Activated T-cell treated with anti-CD3 and anti-CD28 coated beads, Interleukin-2, amount 50 U/mL, for 72 hours (primary cell): ENCODE results near the gene NRXN2. TPM values are rescaled to one million over a fixed set of nuclear protein-coding genes. Genes with fewer than 3 reads are reported as not detected.

ENCODE experiments used
- ATAC-seq, 2 donors: fragments of 150-1000 bp; cut with Tn5 transposase; replicated peaks in 1 of 2; 2 replicates each; pipeline ENCODE4 v1.10.0; 2021; ENCODE audit warnings: moderate library complexity in 2 of 2, mild to moderate bottlenecking in 1 of 2
- DNase-seq, 2 donors: peaks; one replicate each; pipeline ENCODE4 v3.0.0; 2021 to 2022; ENCODE audit warnings: mixed read lengths in 1 of 2
- H3K27ac Mint-ChIP-seq: one replicate; pipeline ENCODE4 v1.8.0; 2022; ENCODE audit warnings: mild to moderate bottlenecking, moderate library complexity, mixed read lengths
- H3K27me3 Mint-ChIP-seq: one replicate; pipeline ENCODE4 v1.8.0; 2022; ENCODE audit warnings: low read depth, mixed read lengths
- H3K36me3 Mint-ChIP-seq, 2 donors: one replicate each; pipeline ENCODE4 v1.8.0; 2022; ENCODE audit warnings: mixed read lengths in 2 of 2, mild to moderate bottlenecking in 1 of 2; ENCODE audit not compliant: insufficient read depth in 2 of 2
- H3K4me1 Mint-ChIP-seq: one replicate; pipeline ENCODE4 v1.8.0; 2022; ENCODE audit warnings: low read depth, mixed read lengths
- H3K4me3 Mint-ChIP-seq, 2 donors: one replicate each; pipeline ENCODE4 v1.8.0; 2022; ENCODE audit warnings: mild to moderate bottlenecking in 2 of 2, mixed read lengths in 2 of 2, moderate library complexity in 2 of 2
- H3K9me3 Mint-ChIP-seq, 2 donors: one replicate each; pipeline ENCODE4 v1.8.0; 2022; ENCODE audit warnings: mixed read lengths in 2 of 2
- total RNA-seq, 2 donors: library from RNA; stranded (reverse); gene quantifications; one replicate each; pipeline ENCODE4 v1.2.3, GENCODE V29; 2022

The NRXN2 gene
- total RNA-seq, 2 donors from 2014 or later = 0.37 to 0.55 TPM

GRCh38 chr11:64745189-64745520 is 22.2 kb upstream of the NRXN2 start:
- Mint-ChIP-seq H3K27me3 (peaks cover 9% of the 10 kb centered on the region), H3K36me3 (peaks cover 0 to 1% of the 10 kb centered on the region in 2 donors), H3K9me3 (no peaks in the 10 kb centered on the region), H3K27ac (peak overlapping the region; percentile 45), H3K4me1 (peaks cover 28% of the 10 kb centered on the region), H3K4me3 (peak overlapping the region; percentile 92 to 96)
- DNase-seq (peak; percentile 71 to 73), ATAC-seq (peak; percentile 22 to 27)

DNA sequence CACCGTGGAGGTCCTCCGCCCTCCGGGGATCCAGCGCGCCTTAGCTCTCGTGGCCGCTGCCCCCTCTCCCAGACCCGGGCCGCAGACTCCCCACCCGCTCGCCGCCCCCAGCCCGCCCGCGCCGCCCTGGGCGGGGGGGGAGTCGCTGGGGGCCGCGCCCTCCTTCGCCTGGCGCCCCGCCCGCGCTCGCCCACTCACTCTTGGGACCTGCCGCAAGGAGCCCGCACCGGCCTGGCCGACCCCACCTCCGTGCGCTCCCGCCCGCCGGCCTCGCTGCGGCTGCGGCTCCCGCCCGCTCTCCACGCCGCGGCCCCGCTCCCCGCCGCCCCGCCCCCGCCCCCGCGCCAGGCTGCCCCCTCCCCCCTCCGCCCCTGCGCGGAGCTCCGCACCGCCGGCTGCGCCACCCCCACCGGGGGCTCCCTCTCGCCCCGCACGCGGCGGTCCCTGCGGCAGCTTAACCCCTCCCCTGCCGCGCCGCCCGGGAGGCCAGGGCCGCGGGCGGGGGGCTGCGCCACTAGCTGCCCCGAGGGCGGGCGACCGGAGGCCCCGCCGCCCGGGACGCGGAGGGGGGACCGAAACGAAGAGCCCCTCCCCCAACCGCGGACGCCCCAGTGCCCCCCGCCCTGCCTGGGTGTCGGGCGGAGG is 21.7 kb upstream of the NRXN2 start:
- peak; percentile 42 to 46 for DNase-seq

DNA sequence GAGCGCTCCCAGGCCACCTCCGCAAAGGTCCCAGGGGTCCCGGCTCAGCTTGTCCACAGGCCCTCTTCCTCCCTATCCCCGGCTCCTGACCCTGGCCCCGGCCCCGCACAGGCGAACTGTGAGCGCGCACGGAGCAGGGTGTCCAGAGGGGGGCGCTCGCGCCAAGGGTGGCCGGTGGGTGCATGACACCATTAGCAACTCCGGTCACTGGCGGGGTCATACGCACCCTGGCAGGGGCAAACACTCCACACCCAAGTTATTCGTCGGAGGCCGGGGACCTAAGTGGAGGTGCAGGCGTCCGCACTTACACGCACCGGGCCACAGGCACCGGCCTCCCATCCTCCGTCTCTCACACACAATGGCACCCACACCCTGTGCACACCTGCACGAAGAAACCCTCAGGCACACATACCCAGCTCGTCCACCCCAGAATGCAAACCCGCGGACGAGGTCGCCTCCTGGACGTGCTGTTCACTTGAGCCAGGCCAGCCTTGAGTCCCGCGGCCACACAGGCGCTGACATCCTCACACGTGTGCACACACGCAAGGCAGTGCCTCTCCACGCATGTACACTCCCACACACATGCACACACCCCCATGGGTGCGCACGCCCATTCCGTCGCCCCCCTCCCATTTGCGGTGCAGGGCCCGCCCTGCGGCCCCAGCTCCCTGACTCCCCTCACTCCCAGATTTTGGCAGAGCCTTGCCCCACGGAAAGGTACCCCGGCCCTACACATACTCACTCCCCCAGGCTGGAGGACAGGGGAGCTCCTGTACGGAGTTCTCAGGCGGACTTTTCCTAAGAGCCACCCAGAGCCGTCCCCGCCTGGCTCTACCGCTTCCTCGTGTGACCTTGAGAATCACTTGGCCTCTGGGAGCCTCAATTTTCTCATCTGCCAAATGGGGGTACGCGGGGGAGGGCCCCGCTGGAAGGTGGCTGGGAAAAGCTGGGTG is 20.9 kb upstream of the NRXN2 start, which contains the start of gene RASGRP2:
Gene RASGRP2, minus strand, starts transcription at position 552 of the 953 bp plus-strand sequence. CDS start 1,276 bp downstream, outside the sequence.
- Mint-ChIP-seq H3K9me3 (no peaks in the 10 kb centered on the region), H3K4me1 (peaks cover 33% of the 10 kb centered on the region), H3K27me3 (peaks cover 9% of the 10 kb centered on the region), H3K27ac (peak within 1 kb of the TSS; percentile 52), H3K4me3 (peak within 1 kb of the TSS; percentile 96 to 97), H3K36me3 (peaks cover 0 to 1% of the 10 kb centered on the region in 2 donors)
- DNase-seq = peak; percentile 84 to 93
- ATAC-seq = peak; percentile 53 to 58

More for the DNA sequence above, 21.7 kb upstream of the NRXN2 start:
- peaks cover 29% of the 10 kb centered on the region for H3K4me1 Mint-ChIP-seq
- no peaks in the 10 kb centered on the region for H3K9me3 Mint-ChIP-seq
- no peak overlapping the region for H3K27ac Mint-ChIP-seq
- peaks cover 9% of the 10 kb centered on the region for H3K27me3 Mint-ChIP-seq
- peak overlapping the region; percentile 96 to 97 for H3K4me3 Mint-ChIP-seq
- peak; percentile 2 for ATAC-seq
- H3K36me3 Mint-ChIP-seq = peaks cover 0 to 1% of the 10 kb centered on the region in 2 donors

GRCh38 chr11:64742889-64743590 is 20.0 kb upstream of the NRXN2 start:
- DNase-seq (peak; percentile 79 to 91), ATAC-seq (peak; percentile 43 to 57)
- peaks cover 9% of the 10 kb centered on the region for H3K27me3 Mint-ChIP-seq
- peak overlapping the region; percentile 92 to 97 for H3K4me3 Mint-ChIP-seq
- peaks cover 0 to 1% of the 10 kb centered on the region in 2 donors for H3K36me3 Mint-ChIP-seq
- no peaks in the 10 kb centered on the region for H3K9me3 Mint-ChIP-seq
- no peak overlapping the region for H3K27ac Mint-ChIP-seq
- H3K4me1 Mint-ChIP-seq = peaks cover 33% of the 10 kb centered on the region

DNA sequence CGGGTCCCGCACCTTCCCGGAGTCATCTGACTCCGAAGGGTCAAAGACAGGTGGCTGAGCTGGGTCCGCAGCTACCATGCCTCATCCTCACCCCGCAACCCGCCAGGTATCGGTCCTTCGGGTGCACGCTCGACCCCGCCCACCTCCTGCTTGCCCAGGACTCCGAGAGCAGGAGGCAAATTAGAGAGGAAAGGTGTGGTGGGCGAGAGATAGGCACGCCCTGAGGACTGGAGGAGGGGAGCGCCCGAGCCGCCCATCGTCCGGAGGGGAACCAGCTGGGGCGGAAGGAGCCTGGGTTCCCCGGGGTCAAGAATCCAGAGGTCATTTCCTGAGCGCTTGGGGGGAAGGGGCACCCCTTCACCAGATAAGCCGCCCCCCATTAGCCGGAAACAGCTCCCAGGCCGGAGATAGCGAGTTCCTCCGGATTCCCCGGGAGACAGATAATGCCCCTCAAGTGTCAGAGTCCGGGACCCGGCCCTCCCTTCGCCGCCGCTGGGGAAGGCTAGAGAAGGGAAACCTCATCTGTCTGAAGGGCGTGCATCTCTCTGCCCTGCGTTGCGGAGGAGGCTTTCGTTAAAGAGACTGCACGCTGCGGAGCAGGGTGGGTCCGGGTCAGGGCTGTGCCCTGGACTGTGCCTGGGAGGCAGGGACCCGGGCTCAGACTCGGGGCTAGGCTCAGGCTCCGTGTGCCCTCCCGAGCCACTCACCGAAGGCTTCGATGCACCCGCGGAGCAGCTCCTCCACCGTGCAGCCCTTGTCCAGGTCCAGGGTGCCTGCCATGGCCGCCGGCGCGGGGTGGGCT is 19.3 kb upstream of the NRXN2 start:
- H3K36me3 Mint-ChIP-seq = peaks cover 0 to 1% of the 10 kb centered on the region in 2 donors
- ATAC-seq (peak; percentile 3 to 12), DNase-seq (peak; percentile 39 to 45)
- peaks cover 9% of the 10 kb centered on the region for H3K27me3 Mint-ChIP-seq
- no peak overlapping the region for H3K27ac Mint-ChIP-seq
- H3K4me3 Mint-ChIP-seq = peak overlapping the region; percentile 74 to 85
- peaks cover 33% of the 10 kb centered on the region for H3K4me1 Mint-ChIP-seq
- H3K9me3 Mint-ChIP-seq = no peaks in the 10 kb centered on the region

DNA sequence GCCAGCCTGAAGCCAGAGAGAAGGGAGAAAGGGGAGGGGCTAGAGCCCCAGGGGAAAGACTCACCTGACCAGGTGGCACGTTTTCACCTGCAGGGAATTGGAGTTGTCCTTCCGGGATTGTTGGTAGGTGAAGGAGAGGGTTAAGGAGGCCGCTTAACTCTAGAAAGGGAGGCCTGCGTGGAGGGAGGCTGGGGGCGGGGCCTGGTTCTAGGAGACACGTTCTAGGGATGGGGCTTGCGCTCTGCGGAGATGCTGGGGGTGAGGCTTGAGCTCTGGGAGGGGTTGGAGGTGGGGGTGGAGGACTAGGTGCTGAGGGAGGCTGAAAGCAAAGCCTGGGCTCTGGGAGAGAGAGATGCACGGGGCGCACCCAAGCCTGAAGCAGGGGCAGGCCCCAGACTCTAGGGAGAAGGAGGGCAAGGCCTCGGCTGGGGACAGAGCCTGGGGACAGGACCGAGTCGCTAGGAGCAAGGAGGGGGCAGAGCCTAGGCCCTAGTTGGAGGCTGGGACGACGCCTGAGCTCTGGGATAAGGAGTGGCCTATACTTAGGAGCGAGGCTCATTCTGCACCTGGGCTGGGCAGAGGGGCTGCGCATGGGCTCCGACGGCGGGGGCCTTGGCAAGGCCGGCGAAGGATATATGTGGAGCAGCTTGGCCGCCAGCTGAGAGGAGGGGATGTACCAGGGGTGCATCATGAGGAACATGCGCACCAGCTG is 18.5 kb upstream of the NRXN2 start:
- Mint-ChIP-seq H3K4me3 (peak overlapping the region; percentile 74 to 85), H3K36me3 (peaks cover 0 to 1% of the 10 kb centered on the region in 2 donors), H3K27me3 (peaks cover 9% of the 10 kb centered on the region), H3K27ac (no peak overlapping the region), H3K9me3 (no peaks in the 10 kb centered on the region), H3K4me1 (peaks cover 33% of the 10 kb centered on the region)
- no peak for DNase-seq
- ATAC-seq = no peak

- no peak overlapping the region for H3K27ac Mint-ChIP-seq
- H3K9me3 Mint-ChIP-seq = no peaks in the 10 kb centered on the region
- peaks cover 0 to 1% of the 10 kb centered on the region in 2 donors for H3K36me3 Mint-ChIP-seq
- no peak for DNase-seq
- H3K4me3 Mint-ChIP-seq = no peak overlapping the region
- H3K4me1 Mint-ChIP-seq = peaks cover 27% of the 10 kb centered on the region
- H3K27me3 Mint-ChIP-seq = peaks cover 9% of the 10 kb centered on the region
- no peak for ATAC-seq
These were observed 16.9 kb upstream of the NRXN2 start for GRCh38 chr11:64739871-64740270.

DNA sequence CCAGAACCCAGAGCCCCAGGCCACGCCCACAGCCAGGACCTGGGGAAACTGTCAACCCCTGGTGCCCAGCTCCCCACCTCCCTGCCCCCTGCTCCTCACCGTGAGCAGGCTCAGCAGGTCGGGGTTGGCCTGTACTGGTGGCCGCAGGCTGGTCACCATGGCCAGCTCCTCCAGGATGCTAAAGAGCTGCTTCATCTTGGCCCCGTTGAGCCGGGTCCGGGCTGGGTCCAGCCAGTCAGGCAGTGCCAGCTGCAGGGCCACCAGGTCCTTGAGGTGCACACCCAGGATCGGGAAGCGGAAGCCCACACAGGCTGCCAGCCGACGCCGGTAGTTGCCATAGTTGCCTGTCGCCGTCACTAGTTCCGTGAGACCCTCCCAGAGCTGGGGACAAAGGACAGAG is 13.7 kb upstream of the NRXN2 start:
- peaks cover 13% of the 10 kb centered on the region for H3K4me1 Mint-ChIP-seq
- no peaks in the 10 kb centered on the region for H3K36me3 Mint-ChIP-seq
- no peak overlapping the region for H3K4me3 Mint-ChIP-seq
- DNase-seq (no peak), ATAC-seq (no peak)
- H3K27ac Mint-ChIP-seq = peak overlapping the region; percentile 21
- H3K27me3 Mint-ChIP-seq = no peaks in the 10 kb centered on the region
- H3K9me3 Mint-ChIP-seq = no peaks in the 10 kb centered on the region

DNA sequence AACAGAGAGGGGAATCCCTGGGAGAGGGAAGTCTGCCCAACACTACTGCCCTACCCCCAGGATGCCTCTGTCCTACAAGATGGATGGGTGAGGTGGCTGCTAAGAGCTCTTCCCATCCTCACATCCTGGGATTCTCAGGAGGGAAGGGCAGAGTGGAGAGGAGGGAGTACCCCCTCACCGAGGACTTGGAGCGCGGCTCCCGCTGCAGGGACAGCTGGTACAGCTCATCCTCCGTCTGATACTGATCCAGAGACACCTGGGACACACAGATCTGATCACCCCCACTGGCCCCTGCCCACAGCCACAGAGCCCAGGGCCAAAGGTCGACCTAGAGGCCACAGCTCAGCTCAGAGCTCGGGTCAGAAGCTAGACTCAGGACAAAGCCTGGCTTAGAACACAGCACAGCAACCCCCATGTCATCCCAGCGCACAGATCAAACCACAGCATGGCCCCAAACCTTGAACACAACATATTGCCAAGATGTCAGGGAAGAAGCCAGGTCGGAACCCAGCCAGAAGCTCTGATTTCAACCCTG is 12.8 kb upstream of the NRXN2 start:
- DNase-seq = no peak
- no peak overlapping the region for H3K27ac Mint-ChIP-seq

GRCh38 chr11:64734811-64735724 is 12.1 kb upstream of the NRXN2 start:
- H3K9me3 Mint-ChIP-seq = no peaks in the 10 kb centered on the region
- ATAC-seq (no peak), DNase-seq (no peak)
- H3K27ac Mint-ChIP-seq = no peak overlapping the region
- H3K4me1 Mint-ChIP-seq = peaks cover 4% of the 10 kb centered on the region
- no peaks in the 10 kb centered on the region for H3K27me3 Mint-ChIP-seq
- no peaks in the 10 kb centered on the region for H3K36me3 Mint-ChIP-seq
- no peak overlapping the region for H3K4me3 Mint-ChIP-seq

More for the DNA sequence above, 12.8 kb upstream of the NRXN2 start:
- Mint-ChIP-seq H3K4me3 (no peak overlapping the region), H3K27me3 (no peaks in the 10 kb centered on the region), H3K9me3 (no peaks in the 10 kb centered on the region), H3K36me3 (no peaks in the 10 kb centered on the region), H3K4me1 (peaks cover 11% of the 10 kb centered on the region)
- ATAC-seq = no peak

DNA sequence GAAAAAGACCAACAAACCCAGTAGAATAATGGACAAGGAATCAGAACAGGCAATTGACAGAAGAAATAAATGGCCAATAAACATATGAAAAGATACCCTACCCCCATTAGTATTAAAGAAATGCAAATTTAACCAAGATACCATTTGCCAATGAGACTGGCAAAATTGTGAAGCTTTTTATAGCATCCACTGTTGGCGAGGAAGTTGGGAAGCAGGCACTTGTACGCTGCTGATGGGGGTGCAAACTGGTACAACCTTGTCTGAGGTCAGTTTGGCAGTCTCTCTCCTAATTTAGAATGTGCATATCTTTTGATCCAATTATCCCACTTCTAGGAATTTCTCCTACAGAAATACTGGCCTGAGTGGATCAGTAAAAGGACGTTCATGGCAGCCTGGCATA is 8.6 kb upstream of the NRXN2 start:
- DNase-seq = no peak
- Mint-ChIP-seq H3K4me3 (no peak overlapping the region), H3K27me3 (no peaks in the 10 kb centered on the region), H3K36me3 (no peaks in the 10 kb centered on the region), H3K4me1 (no peaks in the 10 kb centered on the region), H3K27ac (no peak overlapping the region), H3K9me3 (no peaks in the 10 kb centered on the region)
- no peak for ATAC-seq
